Measurements from ENCODE around the gene TTC21A. TPM values are rescaled to one million over a fixed set of nuclear protein-coding genes. Genes with fewer than 3 reads are reported as not detected.

Gene TTC21A
- total and polyA plus RNA-seq, 2 of the 13 experiments (the other 11 are each of a cell fraction or from before 2014, with no cell fraction given), result 0.31 to 1.5 TPM

- no peaks in the 10 kb centered on the region for H3K4me1 ChIP-seq (ENCODE audit: insufficient read depth, low read length)
- TF ChIP-seq KDM3A (CRISPR knock-in tag; IDR thresholded peaks at IDR 0.05; ENCODE audit: low read depth), result no peak
- TF ChIP-seq E2F5 (CRISPR knock-in tag; conservative IDR thresholded peaks at IDR 0.05), result no peak
- in situ Hi-C loops (cut with HindIII; ENCODE audit: extremely low pct_ligation_motif_present, low pct_unique_long_range_greater_than_20kb) (no loop called here), intact Hi-C loops (cut with micrococcal nuclease; ENCODE audit: unreplicated experiment) (no loop called here)
- 42% methylated on average over 3 of the region's 3 CpGs for WGBS (ENCODE audit: low lambda C conversion rate)
- H3K79me2 ChIP-seq (ENCODE audit: insufficient read depth, low read length), result no peaks in the 10 kb centered on the region
- CTCF ChIA-PET (ENCODE audit: low intra/inter-chr PET ratio, low total read pairs), result no interaction called here
- FAIRE-seq (no peak), DNase-seq (ENCODE audit: low spot score) (no peak), ATAC-seq (no peak)
- H2AFZ ChIP-seq (ENCODE audit: low read length), result no peak overlapping the region
- no peaks in the 10 kb centered on the region for H4K20me1 ChIP-seq (ENCODE audit: insufficient read depth, low read length)
- no peak overlapping the region for H3K4me2 ChIP-seq (ENCODE audit: low read depth, low read length)
- no peaks in the 10 kb centered on the region for H3K27me3 ChIP-seq (ENCODE audit: control insufficient read depth in 1 of 2, insufficient read depth in 2 of 2, low read length in 2 of 2)
- no peaks in the 10 kb centered on the region for H3K9me3 ChIP-seq (ENCODE audit: low read length)
- H3K9ac ChIP-seq (ENCODE audit: insufficient read depth, low read depth, low read length), result no peak overlapping the region
- no TSS peak for BruUV-seq (replicated peaks)
- POLR2A ChIA-PET, result no interaction called here
- no peak overlapping the region for H3K27ac ChIP-seq (ENCODE audit: extremely low read length, insufficient read depth, low read length)
- no peak overlapping the region for H3K4me3 ChIP-seq (replicated peaks in 1 of 3; ENCODE audit: insufficient read depth in 1 of 3, low read depth in 2 of 3, low read length in 3 of 3)
- no peaks in the 10 kb centered on the region for H3K36me3 ChIP-seq (replicated peaks in 1 of 2; ENCODE audit: control insufficient read depth in 1 of 2, insufficient read depth in 2 of 2, low read length in 2 of 2)
These were observed 10.6 kb downstream of the TTC21A start for GRCh38 chr3:39118079-39118478.

GRCh38 chr3:39118931-39119660, 11.6 kb downstream of the TTC21A start:
- POLR2A ChIA-PET, result no interaction called here
- TF ChIP-seq ZFP41 (CRISPR knock-in tag; IDR thresholded peaks at IDR 0.05; ENCODE audit: borderline replicate concordance) (no peak), SP5 (CRISPR knock-in tag; IDR thresholded peaks at IDR 0.05; ENCODE audit: borderline replicate concordance, low read depth) (no peak), RCOR2 (CRISPR knock-in tag; IDR thresholded peaks at IDR 0.05) (no peak), CCDC6 (CRISPR knock-in tag; IDR thresholded peaks at IDR 0.05) (no peak), FOXA3 (CRISPR knock-in tag; IDR thresholded peaks at IDR 0.05) (no peak), KDM5A (IDR thresholded peaks at IDR 0.05; ENCODE audit: borderline replicate concordance, low read length) (no peak), ZNF260 (CRISPR knock-in tag; IDR thresholded peaks at IDR 0.05; ENCODE audit: borderline replicate concordance, low read depth) (no peak), DRAP1 (CRISPR knock-in tag; IDR thresholded peaks at IDR 0.05) (no peak), ZNF430 (CRISPR knock-in tag; IDR thresholded peaks at IDR 0.05) (no peak), SETDB1 (CRISPR knock-in tag; IDR thresholded peaks at IDR 0.05; ENCODE audit: borderline replicate concordance) (no peak), ZSCAN22 (CRISPR knock-in tag; IDR thresholded peaks at IDR 0.05) (no peak), ZBTB46 (CRISPR knock-in tag; IDR thresholded peaks at IDR 0.05; ENCODE audit: borderline replicate concordance) (no peak), AKAP8 (CRISPR knock-in tag; IDR thresholded peaks at IDR 0.05) (no peak)

More at GRCh38 chr3:39118931-39119660, 11.6 kb downstream of the TTC21A start:
- Histone ChIP-seq H3K9me3 (ENCODE audit: low read length) (no peaks in the 10 kb centered on the region), H3K9ac (ENCODE audit: insufficient read depth, low read depth, low read length) (no peak overlapping the region), H3K4me2 (ENCODE audit: low read depth, low read length) (no peak overlapping the region), H3K4me3 (replicated peaks in 1 of 3; ENCODE audit: insufficient read depth in 1 of 3, low read depth in 2 of 3, low read length in 3 of 3) (no peak overlapping the region), H3K36me3 (replicated peaks in 1 of 2; ENCODE audit: control insufficient read depth in 1 of 2, insufficient read depth in 2 of 2, low read length in 2 of 2) (no peaks in the 10 kb centered on the region), H3K4me1 (ENCODE audit: insufficient read depth, low read length) (no peaks in the 10 kb centered on the region), H3K79me2 (ENCODE audit: insufficient read depth, low read length) (no peaks in the 10 kb centered on the region), H2AFZ (ENCODE audit: low read length) (no peak overlapping the region), H3K27me3 (ENCODE audit: control insufficient read depth in 1 of 2, insufficient read depth in 2 of 2, low read length in 2 of 2) (no peaks in the 10 kb centered on the region), H4K20me1 (ENCODE audit: insufficient read depth, low read length) (no peaks in the 10 kb centered on the region), H3K27ac (ENCODE audit: extremely low read length, insufficient read depth, low read length) (no peak overlapping the region)
- BruUV-seq (replicated peaks), result no TSS peak
- WGBS (ENCODE audit: low lambda C conversion rate), result 35% methylated on average over 5 of the region's 5 CpGs
- intact Hi-C loops (cut with micrococcal nuclease; ENCODE audit: unreplicated experiment), result no loop called here
- no peak for FAIRE-seq
- no peak for DNase-seq (ENCODE audit: low spot score)
- peak; percentile 29; the same call in 1 of the 3 replicates for ATAC-seq
- CTCF ChIA-PET (ENCODE audit: low intra/inter-chr PET ratio, low total read pairs), result no interaction called here
- in situ Hi-C loops (cut with HindIII; ENCODE audit: extremely low pct_ligation_motif_present, low pct_unique_long_range_greater_than_20kb), result no loop called here

Data from HepG2 (cell line).